HTERT RPE-1 (cell line): ENCODE measurements around the gene DCDC2B.
"Not testable (repeated sequence)": the region's sequence is repeated elsewhere in the genome, so short reads cannot be mapped to it uniquely, and the experiment has no call there.

Experiments
- in situ Hi-C: fragments of 300-500 bp; cut with MboI; formaldehyde crosslinking; loops from 4 replicates; pipeline ENCODE4 v1.14.3; 2020; ENCODE audit warnings: low sequenced_read_pairs

Gene DCDC2B

DNA sequence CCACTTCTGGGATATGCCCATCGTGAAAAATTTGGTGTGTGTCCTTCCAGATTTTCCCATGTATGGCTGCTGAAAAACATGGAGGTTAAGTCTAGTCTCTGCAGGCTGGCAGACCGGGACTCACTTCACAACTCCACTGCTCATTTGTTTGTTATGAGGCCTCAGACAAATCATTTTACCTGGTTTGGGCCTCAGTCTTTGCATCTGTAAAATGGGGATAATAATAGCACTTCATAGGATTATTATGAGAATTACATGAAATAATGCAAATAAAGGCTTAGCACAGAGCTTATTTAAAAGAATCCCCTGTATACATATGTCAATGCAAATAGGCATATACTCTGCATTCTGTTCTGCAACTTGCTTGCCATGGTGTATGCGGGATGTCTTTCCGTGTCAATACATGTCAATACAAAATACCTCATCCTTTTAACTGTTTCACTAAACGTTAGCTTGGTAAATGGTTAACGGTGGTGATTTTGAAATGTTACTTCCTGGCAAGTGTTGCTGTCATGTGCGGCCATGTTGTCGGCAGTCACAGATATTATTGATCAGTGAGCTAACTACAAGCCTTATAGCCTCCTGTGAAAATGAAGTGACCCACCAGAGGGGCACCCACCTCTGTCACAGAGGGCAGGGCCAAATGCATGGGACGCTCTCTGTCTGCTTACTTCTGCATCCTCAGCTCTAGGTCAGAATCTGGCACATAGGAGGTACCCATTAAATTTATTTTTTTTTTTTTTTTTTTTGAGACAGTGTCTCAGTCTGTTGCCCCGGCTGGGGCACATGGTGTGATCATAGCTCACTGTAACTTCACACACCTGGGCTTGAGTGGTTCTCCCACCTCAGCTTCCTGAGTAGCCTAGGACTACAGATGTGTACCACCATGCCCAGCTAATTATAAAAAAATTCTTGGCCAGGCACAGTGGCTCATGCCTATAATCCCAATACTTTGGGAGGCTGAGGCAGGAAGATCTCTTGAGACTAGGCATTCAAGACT lies 46.5 kb downstream of the DCDC2B start:
- in situ Hi-C loops = no loop called here

DNA sequence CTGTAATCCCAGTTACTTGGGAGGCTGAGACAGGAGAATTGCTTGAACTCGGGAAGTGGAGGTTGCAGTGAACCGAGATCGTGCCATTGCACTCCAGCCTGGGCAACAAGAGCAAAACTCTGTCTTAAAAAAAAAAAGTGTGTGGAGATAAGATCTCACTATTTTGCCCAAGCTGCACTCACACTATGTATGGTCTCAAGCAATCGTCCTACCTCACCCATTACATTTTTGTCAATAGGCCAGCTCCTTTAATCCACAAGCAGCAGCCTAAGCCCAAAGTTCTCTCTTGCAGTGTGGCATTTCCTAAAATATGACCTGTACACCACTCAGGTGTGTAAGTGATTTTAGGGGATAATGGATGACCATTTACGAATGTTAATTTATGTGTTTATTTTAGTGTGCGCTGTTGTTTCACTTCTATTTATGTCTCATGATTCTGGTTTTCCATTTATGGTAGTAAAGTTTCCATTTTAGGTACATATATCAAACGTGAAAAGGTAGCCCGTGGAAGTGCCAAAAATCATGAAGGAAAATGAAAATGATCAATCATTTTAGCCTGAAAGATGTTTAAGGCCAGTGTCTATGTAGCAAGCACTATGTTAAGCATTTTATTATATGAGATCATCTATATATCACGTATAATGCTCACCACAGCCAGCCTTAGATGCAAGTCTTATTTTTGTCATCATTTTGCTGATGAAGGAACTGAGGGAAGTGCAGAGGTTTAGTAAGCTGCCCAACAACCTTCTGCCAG lies 47.8 kb downstream of the DCDC2B start:
- in situ Hi-C loops = no loop called here

DNA sequence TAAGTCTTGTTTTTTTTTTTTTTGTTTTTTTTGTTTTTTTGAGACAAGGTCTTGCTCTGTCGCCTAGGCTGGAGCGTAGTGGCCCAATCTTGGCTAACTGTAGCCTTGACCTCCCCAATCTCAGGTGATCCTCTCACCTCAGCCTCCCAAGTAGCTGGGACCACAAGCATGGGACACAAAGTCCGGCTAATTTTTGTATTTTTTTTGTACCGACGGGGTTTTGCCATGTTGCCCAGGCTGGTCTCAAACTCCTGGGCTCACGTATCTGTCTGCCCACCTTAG lies 48.3 kb downstream of the DCDC2B start:
- in situ Hi-C loops = no loop called here

- in situ Hi-C loops = not testable (repeated sequence)
Observed at GRCh38 chr1:32263236-32263593, 54.3 kb downstream of the DCDC2B start.

- in situ Hi-C loops = no loop called here
Observed at GRCh38 chr1:32263744-32264143, 54.9 kb downstream of the DCDC2B start.
